K562 (cell line): ENCODE measurements around the gene SLC30A9. TPM values are rescaled to one million over a fixed set of nuclear protein-coding genes. Genes with fewer than 3 reads are reported as not detected.
A peak's percentile ranks its signal among the peaks of the same experiment; 100 is the strongest.

Experiments used
- AFF4 ChIP-seq: sonication (generic); formaldehyde crosslinking; IDR thresholded peaks from 2 replicates; pipeline ENCODE4 v1.8.0; 2023; ENCODE audit warnings: mild to moderate bottlenecking, missing genetic modification reagents
- C11orf30 ChIP-seq: fragments of 450-650 bp; IDR thresholded peaks from 2 replicates; pipeline ENCODE4 v1.6.1; 2016; ENCODE audit warnings: low read depth, mild to moderate bottlenecking
- KAT2B ChIP-seq: IDR thresholded peaks from one replicate; pipeline ENCODE4 v1.6.1; 2012; ENCODE audit warnings: low read depth, mild to moderate bottlenecking, control low read depth, inconsistent platforms, low read length, moderate library complexity
- NR1H2 ChIP-seq: sonication (generic); formaldehyde crosslinking; IDR thresholded peaks from 2 replicates; pipeline ENCODE4 v1.4.0; 2020; ENCODE audit warnings: mild to moderate bottlenecking, missing genetic modification reagents
- polyA plus RNA-seq, 8 experiments: library from polyadenylated mRNA; depleted of rRNA in 4 of 8; stranded (reverse) in 5 of 8; unstranded in 3 of 8; fragments of >200 nt; fragmentation: Nextera tagmentation in 2 of 8; fragmentation: Illumina TruSeq in 1 of 8; extraction: Ambion mirVana in 2 of 8; extraction: Trizol in 1 of 8; gene quantifications; 2 replicates each; pipeline versions ENCODE4 v1.2.1 to v1.2.3, GENCODE V29; 2011 to 2014; ENCODE audit warnings: inconsistent platforms in 1 of 8, missing spikeins in 1 of 8
- total RNA-seq, 7 experiments: library from RNA; depleted of rRNA in 6 of 7; stranded (reverse); fragments of >200 nt in 6 of 7; fragmentation: Illumina TruSeq in 2 of 7; extraction: Trizol in 2 of 7; gene quantifications; 2 replicates each; pipeline versions ENCODE4 v1.2.1 to v1.2.3, GENCODE V29; 2011 to 2021; ENCODE audit warnings: low replicate concordance in 1 of 7
- TF ChIP-seq, protein P1 (sequence below), 2 experiments: fragments of 450-650 bp in 1 of 2; sonication (generic) in 1 of 2; formaldehyde crosslinking in 1 of 2; IDR thresholded peaks; 2 replicates each; pipeline versions ENCODE4 v1.7.1 to v1.9.0; 2016 to 2022; ENCODE audit warnings: inconsistent platforms in 1 of 2, mild to moderate bottlenecking in 1 of 2, missing genetic modification reagents in 1 of 2
- TF ChIP-seq, protein P2 (sequence below): fragments of 450-650 bp; IDR thresholded peaks from 2 replicates; pipeline ENCODE4 v1.6.1; 2016

SLC30A9 gene
- total and polyA plus RNA-seq, 9 of the 15 experiments (the other 6 are each of a cell fraction or from before 2014, with no cell fraction given), result 14.7 to 73.5 (median 51.6) TPM

GRCh38 chr4:41991916-41992767 is 1.8 kb downstream of the SLC30A9 start (continued):
- TF ChIP-seq, protein P1, sequence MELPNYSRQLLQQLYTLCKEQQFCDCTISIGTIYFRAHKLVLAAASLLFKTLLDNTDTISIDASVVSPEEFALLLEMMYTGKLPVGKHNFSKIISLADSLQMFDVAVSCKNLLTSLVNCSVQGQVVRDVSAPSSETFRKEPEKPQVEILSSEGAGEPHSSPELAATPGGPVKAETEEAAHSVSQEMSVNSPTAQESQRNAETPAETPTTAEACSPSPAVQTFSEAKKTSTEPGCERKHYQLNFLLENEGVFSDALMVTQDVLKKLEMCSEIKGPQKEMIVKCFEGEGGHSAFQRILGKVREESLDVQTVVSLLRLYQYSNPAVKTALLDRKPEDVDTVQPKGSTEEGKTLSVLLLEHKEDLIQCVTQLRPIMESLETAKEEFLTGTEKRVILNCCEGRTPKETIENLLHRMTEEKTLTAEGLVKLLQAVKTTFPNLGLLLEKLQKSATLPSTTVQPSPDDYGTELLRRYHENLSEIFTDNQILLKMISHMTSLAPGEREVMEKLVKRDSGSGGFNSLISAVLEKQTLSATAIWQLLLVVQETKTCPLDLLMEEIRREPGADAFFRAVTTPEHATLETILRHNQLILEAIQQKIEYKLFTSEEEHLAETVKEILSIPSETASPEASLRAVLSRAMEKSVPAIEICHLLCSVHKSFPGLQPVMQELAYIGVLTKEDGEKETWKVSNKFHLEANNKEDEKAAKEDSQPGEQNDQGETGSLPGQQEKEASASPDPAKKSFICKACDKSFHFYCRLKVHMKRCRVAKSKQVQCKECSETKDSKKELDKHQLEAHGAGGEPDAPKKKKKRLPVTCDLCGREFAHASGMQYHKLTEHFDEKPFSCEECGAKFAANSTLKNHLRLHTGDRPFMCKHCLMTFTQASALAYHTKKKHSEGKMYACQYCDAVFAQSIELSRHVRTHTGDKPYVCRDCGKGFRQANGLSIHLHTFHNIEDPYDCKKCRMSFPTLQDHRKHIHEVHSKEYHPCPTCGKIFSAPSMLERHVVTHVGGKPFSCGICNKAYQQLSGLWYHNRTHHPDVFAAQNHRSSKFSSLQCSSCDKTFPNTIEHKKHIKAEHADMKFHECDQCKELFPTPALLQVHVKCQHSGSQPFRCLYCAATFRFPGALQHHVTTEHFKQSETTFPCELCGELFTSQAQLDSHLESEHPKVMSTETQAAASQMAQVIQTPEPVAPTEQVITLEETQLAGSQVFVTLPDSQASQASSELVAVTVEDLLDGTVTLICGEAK (IDR thresholded peaks at IDR 0.05), result 0 out of 2 replicates have a peak, but pooled peaks have one; percentile 19
- TF ChIP-seq, protein P1 (CRISPR knock-in tag; IDR thresholded peaks at IDR 0.05), result no peak
- TF ChIP-seq KAT2B (no peak), NR1H2 (CRISPR knock-in tag) (no peak), AFF4 (CRISPR knock-in tag) (0 out of 2 replicates have a peak, but pooled peaks have one; percentile 28), C11orf30 (peak; percentile 42)
- TF ChIP-seq, protein P2, sequence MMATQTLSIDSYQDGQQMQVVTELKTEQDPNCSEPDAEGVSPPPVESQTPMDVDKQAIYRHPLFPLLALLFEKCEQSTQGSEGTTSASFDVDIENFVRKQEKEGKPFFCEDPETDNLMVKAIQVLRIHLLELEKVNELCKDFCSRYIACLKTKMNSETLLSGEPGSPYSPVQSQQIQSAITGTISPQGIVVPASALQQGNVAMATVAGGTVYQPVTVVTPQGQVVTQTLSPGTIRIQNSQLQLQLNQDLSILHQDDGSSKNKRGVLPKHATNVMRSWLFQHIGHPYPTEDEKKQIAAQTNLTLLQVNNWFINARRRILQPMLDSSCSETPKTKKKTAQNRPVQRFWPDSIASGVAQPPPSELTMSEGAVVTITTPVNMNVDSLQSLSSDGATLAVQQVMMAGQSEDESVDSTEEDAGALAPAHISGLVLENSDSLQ, result peak; percentile 58
